Measurements from ENCODE around the gene CUBN.

CUBN gene

GRCh38 chr10:17153321-17153720 is 23.7 kb upstream of the CUBN start:
- no peak for DNase-seq (ENCODE audit: low read depth in 1 of 2, low spot score in 1 of 2)
- Histone ChIP-seq H3K27ac (replicated peaks) (no peak overlapping the region), H3K27me3 (ENCODE audit: insufficient read depth, poor library complexity, severe bottlenecking) (no peaks in the 10 kb centered on the region), H3K4me3 (replicated peaks; ENCODE audit: insufficient read depth, low read length) (no peak overlapping the region)
- TF ChIP-seq, protein P1, sequence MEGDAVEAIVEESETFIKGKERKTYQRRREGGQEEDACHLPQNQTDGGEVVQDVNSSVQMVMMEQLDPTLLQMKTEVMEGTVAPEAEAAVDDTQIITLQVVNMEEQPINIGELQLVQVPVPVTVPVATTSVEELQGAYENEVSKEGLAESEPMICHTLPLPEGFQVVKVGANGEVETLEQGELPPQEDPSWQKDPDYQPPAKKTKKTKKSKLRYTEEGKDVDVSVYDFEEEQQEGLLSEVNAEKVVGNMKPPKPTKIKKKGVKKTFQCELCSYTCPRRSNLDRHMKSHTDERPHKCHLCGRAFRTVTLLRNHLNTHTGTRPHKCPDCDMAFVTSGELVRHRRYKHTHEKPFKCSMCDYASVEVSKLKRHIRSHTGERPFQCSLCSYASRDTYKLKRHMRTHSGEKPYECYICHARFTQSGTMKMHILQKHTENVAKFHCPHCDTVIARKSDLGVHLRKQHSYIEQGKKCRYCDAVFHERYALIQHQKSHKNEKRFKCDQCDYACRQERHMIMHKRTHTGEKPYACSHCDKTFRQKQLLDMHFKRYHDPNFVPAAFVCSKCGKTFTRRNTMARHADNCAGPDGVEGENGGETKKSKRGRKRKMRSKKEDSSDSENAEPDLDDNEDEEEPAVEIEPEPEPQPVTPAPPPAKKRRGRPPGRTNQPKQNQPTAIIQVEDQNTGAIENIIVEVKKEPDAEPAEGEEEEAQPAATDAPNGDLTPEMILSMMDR (IDR thresholded peaks at IDR 0.05; ENCODE audit: insufficient read depth, low read length): no peak
- no peak for TF ChIP-seq POLR2AphosphoS5 (IDR thresholded peaks at IDR 0.05; ENCODE audit: low read depth)
- TF ChIP-seq SPI1 (IDR thresholded peaks at IDR 0.05; ENCODE audit: borderline replicate concordance, low read depth): no peak
- TF ChIP-seq, protein P2, sequence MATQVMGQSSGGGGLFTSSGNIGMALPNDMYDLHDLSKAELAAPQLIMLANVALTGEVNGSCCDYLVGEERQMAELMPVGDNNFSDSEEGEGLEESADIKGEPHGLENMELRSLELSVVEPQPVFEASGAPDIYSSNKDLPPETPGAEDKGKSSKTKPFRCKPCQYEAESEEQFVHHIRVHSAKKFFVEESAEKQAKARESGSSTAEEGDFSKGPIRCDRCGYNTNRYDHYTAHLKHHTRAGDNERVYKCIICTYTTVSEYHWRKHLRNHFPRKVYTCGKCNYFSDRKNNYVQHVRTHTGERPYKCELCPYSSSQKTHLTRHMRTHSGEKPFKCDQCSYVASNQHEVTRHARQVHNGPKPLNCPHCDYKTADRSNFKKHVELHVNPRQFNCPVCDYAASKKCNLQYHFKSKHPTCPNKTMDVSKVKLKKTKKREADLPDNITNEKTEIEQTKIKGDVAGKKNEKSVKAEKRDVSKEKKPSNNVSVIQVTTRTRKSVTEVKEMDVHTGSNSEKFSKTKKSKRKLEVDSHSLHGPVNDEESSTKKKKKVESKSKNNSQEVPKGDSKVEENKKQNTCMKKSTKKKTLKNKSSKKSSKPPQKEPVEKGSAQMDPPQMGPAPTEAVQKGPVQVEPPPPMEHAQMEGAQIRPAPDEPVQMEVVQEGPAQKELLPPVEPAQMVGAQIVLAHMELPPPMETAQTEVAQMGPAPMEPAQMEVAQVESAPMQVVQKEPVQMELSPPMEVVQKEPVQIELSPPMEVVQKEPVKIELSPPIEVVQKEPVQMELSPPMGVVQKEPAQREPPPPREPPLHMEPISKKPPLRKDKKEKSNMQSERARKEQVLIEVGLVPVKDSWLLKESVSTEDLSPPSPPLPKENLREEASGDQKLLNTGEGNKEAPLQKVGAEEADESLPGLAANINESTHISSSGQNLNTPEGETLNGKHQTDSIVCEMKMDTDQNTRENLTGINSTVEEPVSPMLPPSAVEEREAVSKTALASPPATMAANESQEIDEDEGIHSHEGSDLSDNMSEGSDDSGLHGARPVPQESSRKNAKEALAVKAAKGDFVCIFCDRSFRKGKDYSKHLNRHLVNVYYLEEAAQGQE (IDR thresholded peaks at IDR 0.05; ENCODE audit: insufficient replicate concordance, low read depth): no peak
- no peak for TF ChIP-seq GABPA (IDR thresholded peaks at IDR 0.05; ENCODE audit: low read depth)

GRCh38 chr10:17151716-17152115 is 22.1 kb upstream of the CUBN start:
- no peak overlapping the region for H3K27ac ChIP-seq (replicated peaks)
- H3K4me3 ChIP-seq (replicated peaks; ENCODE audit: insufficient read depth, low read length): no peak overlapping the region
- no peak for DNase-seq (ENCODE audit: low read depth in 1 of 2, low spot score in 1 of 2)

DNA sequence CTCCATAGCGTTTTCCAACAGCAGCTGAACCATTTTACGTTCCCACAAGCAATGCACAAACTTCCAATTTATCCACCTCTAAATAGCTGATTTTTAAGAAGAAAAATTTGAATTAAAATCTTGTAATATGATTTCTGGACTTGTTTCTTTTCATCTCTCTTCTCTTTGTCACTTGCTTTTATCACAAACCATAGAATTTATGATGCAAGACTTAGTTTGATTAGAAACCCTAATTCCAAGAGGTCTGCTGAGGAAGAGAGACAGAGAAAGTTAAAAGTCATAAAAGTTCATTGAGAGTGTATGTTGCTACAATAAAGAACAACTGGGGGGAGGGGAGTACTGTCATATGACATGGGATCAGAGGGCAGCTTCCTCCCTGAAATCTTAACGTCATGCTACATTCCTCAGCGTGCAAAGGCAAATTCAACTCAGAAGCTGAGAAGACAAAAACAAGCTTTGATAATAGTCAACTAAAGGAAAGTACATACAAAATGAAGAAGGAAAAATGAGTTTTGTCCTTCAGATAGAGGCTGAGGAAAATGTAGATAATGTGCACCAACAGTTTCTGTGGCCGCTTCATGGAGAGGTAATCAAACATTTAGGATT is 18.4 kb upstream of the CUBN start:
- TF ChIP-seq POLR2AphosphoS5 (IDR thresholded peaks at IDR 0.05; ENCODE audit: low read depth) (no peak), GABPA (IDR thresholded peaks at IDR 0.05; ENCODE audit: low read depth) (no peak), SPI1 (IDR thresholded peaks at IDR 0.05; ENCODE audit: borderline replicate concordance, low read depth) (no peak)
- TF ChIP-seq, protein P2 (IDR thresholded peaks at IDR 0.05; ENCODE audit: insufficient replicate concordance, low read depth): no peak
- TF ChIP-seq, protein P1 (IDR thresholded peaks at IDR 0.05; ENCODE audit: insufficient read depth, low read length): no peak
- no peaks in the 10 kb centered on the region for H3K27me3 ChIP-seq (ENCODE audit: insufficient read depth, poor library complexity, severe bottlenecking)
- no peak for DNase-seq (ENCODE audit: low read depth in 1 of 2, low spot score in 1 of 2)

More at GRCh38 chr10:17151716-17152115, 22.1 kb upstream of the CUBN start:
- no peaks in the 10 kb centered on the region for H3K27me3 ChIP-seq (ENCODE audit: insufficient read depth, poor library complexity, severe bottlenecking)
- TF ChIP-seq GABPA (IDR thresholded peaks at IDR 0.05; ENCODE audit: low read depth): no peak
- no peak for TF ChIP-seq SPI1 (IDR thresholded peaks at IDR 0.05; ENCODE audit: borderline replicate concordance, low read depth)
- TF ChIP-seq, protein P2 (IDR thresholded peaks at IDR 0.05; ENCODE audit: insufficient replicate concordance, low read depth): no peak
- TF ChIP-seq POLR2AphosphoS5 (IDR thresholded peaks at IDR 0.05; ENCODE audit: low read depth): no peak
- TF ChIP-seq, protein P1 (IDR thresholded peaks at IDR 0.05; ENCODE audit: insufficient read depth, low read length): no peak

More for the DNA sequence above, 18.4 kb upstream of the CUBN start:
- Histone ChIP-seq H3K27ac (replicated peaks) (no peak overlapping the region), H3K4me3 (replicated peaks; ENCODE audit: insufficient read depth, low read length) (no peak overlapping the region)
